Measurements from ENCODE around the gene CRYBA2. TPM values are rescaled to one million over a fixed set of nuclear protein-coding genes. Genes with fewer than 3 reads are reported as not detected.

The CRYBA2 gene
- total RNA-seq, 1 experiment from 2014 or later, result not detected

- Mint-ChIP-seq H3K4me3 (ENCODE audit: unreplicated experiment) (no peak overlapping the region), H3K27ac (ENCODE audit: low read depth, unreplicated experiment) (no peak overlapping the region), H3K9me3 (ENCODE audit: unreplicated experiment) (no peaks in the 10 kb centered on the region), H3K36me3 (ENCODE audit: insufficient read depth, unreplicated experiment) (peaks cover 4% of the 10 kb centered on the region), H3K4me1 (ENCODE audit: insufficient read depth, unreplicated experiment) (no peaks in the 10 kb centered on the region), H3K27me3 (ENCODE audit: insufficient read depth, unreplicated experiment) (no peaks in the 10 kb centered on the region)
- ChIA-PET CTCF (interaction anchor here (0.6 to 14.0 kb wide), 8 partner anchors 9 to 279 kb away, joined by 3 to 178 read pairs (median 4); no protein-coding TSS in a partner anchor), POLR2A (interaction anchor here (0.6 to 0.7 kb wide), 2 partner anchors 22 to 261 kb away, joined by 3 to 4 read pairs; no protein-coding TSS in a partner anchor)
- intact Hi-C loops (cut with micrococcal nuclease), result no loop called here
- no TSS peak for BruUV-seq (replicated peaks)
- DNase-seq (ENCODE audit: unreplicated experiment), result peak; percentile 61
- TF ChIP-seq, protein P1, sequence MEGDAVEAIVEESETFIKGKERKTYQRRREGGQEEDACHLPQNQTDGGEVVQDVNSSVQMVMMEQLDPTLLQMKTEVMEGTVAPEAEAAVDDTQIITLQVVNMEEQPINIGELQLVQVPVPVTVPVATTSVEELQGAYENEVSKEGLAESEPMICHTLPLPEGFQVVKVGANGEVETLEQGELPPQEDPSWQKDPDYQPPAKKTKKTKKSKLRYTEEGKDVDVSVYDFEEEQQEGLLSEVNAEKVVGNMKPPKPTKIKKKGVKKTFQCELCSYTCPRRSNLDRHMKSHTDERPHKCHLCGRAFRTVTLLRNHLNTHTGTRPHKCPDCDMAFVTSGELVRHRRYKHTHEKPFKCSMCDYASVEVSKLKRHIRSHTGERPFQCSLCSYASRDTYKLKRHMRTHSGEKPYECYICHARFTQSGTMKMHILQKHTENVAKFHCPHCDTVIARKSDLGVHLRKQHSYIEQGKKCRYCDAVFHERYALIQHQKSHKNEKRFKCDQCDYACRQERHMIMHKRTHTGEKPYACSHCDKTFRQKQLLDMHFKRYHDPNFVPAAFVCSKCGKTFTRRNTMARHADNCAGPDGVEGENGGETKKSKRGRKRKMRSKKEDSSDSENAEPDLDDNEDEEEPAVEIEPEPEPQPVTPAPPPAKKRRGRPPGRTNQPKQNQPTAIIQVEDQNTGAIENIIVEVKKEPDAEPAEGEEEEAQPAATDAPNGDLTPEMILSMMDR (IDR thresholded peaks at IDR 0.05; ENCODE audit: unreplicated experiment), result no peak
These were observed 27.6 kb upstream of the CRYBA2 start for GRCh38 chr2:219020604-219021365.

- no peaks in the 10 kb centered on the region for H3K36me3 Mint-ChIP-seq (ENCODE audit: insufficient read depth, unreplicated experiment)
- ChIA-PET POLR2A (no interaction called here), CTCF (interaction anchor here (0.6 to 14.0 kb wide), 12 partner anchors 10 to 174 kb away, joined by 3 to 178 read pairs (median 4); no protein-coding TSS in a partner anchor)
- intact Hi-C loops (cut with micrococcal nuclease), result no loop called here
- H3K9me3 Mint-ChIP-seq (ENCODE audit: unreplicated experiment), result no peaks in the 10 kb centered on the region
- DNase-seq (ENCODE audit: unreplicated experiment), result no peak
- TF ChIP-seq, protein P1 (IDR thresholded peaks at IDR 0.05; ENCODE audit: unreplicated experiment), result no peak
- no peak overlapping the region for H3K27ac Mint-ChIP-seq (ENCODE audit: low read depth, unreplicated experiment)
- no peaks in the 10 kb centered on the region for H3K4me1 Mint-ChIP-seq (ENCODE audit: insufficient read depth, unreplicated experiment)
- BruUV-seq (replicated peaks), result no TSS peak
- H3K4me3 Mint-ChIP-seq (ENCODE audit: unreplicated experiment), result no peak overlapping the region
- peaks cover 12% of the 10 kb centered on the region for H3K27me3 Mint-ChIP-seq (ENCODE audit: insufficient read depth, unreplicated experiment)
These were observed 26.2 kb upstream of the CRYBA2 start for GRCh38 chr2:219019436-219019835.

DNA sequence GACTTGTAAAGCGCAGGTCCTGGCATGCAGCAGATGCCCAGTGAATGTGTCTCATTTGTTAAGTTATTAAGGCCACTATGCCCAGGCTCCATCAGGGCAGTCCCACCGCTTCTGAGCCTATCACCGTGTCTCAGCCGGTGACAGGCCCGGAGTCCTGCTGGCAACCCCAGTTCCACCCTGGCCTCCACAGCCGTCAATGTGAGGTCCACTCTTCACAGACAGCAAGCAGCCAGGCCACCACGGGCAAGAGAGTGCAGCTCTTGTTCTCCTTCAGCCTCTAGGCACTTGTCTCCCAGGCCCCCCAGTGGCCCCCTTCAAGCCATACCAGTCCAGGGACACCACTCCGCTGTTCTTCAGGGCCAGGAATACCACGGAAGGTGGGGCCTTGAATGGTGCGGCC, 25.5 kb upstream of the CRYBA2 start:
- peaks cover 19% of the 10 kb centered on the region for H3K27me3 Mint-ChIP-seq (ENCODE audit: insufficient read depth, unreplicated experiment)
- no peaks in the 10 kb centered on the region for H3K4me1 Mint-ChIP-seq (ENCODE audit: insufficient read depth, unreplicated experiment)
- POLR2A ChIA-PET, result no interaction called here
- H3K9me3 Mint-ChIP-seq (ENCODE audit: unreplicated experiment), result no peaks in the 10 kb centered on the region
- BruUV-seq (replicated peaks), result no TSS peak
- intact Hi-C loops (cut with micrococcal nuclease), result no loop called here
- H3K27ac Mint-ChIP-seq (ENCODE audit: low read depth, unreplicated experiment), result no peak overlapping the region
- TF ChIP-seq, protein P1 (IDR thresholded peaks at IDR 0.05; ENCODE audit: unreplicated experiment), result no peak
- no peak for DNase-seq (ENCODE audit: unreplicated experiment)
- H3K36me3 Mint-ChIP-seq (ENCODE audit: insufficient read depth, unreplicated experiment), result no peaks in the 10 kb centered on the region
- H3K4me3 Mint-ChIP-seq (ENCODE audit: unreplicated experiment), result no peak overlapping the region
- CTCF ChIA-PET, result interaction anchor here (1.0 to 3.0 kb wide), 7 partner anchors 8 to 121 kb away, joined by 3 to 28 read pairs (median 4); no protein-coding TSS in a partner anchor

GRCh38 chr2:219018286-219018685, 25.1 kb upstream of the CRYBA2 start:
- Mint-ChIP-seq H3K36me3 (ENCODE audit: insufficient read depth, unreplicated experiment) (no peaks in the 10 kb centered on the region), H3K9me3 (ENCODE audit: unreplicated experiment) (no peaks in the 10 kb centered on the region), H3K27ac (ENCODE audit: low read depth, unreplicated experiment) (no peak overlapping the region), H3K4me3 (ENCODE audit: unreplicated experiment) (no peak overlapping the region), H3K27me3 (ENCODE audit: insufficient read depth, unreplicated experiment) (peaks cover 24% of the 10 kb centered on the region), H3K4me1 (ENCODE audit: insufficient read depth, unreplicated experiment) (no peaks in the 10 kb centered on the region)
- no TSS peak for BruUV-seq (replicated peaks)
- CTCF ChIA-PET, result interaction anchor here (0.6 to 3.0 kb wide), 9 partner anchors 8 to 200 kb away, joined by 3 to 28 read pairs (median 3); no protein-coding TSS in a partner anchor
- no peak for DNase-seq (ENCODE audit: unreplicated experiment)
- intact Hi-C loops (cut with micrococcal nuclease), result no loop called here
- TF ChIP-seq, protein P1 (IDR thresholded peaks at IDR 0.05; ENCODE audit: unreplicated experiment), result no peak
- POLR2A ChIA-PET, result no interaction called here
